HEK293 (cell line): ENCODE data around the gene BPIFB2.

Experiments
- CTCF ChIP-seq: fragments of 450-650 bp; formaldehyde crosslinking; IDR thresholded peaks from 2 replicates; pipeline ENCODE4 v1.5.1; 2016; ENCODE audit warnings: missing biosample characterization, missing genetic modification characterization
- KLF10 ChIP-seq: fragments of 450-650 bp; IDR thresholded peaks from 2 replicates; pipeline ENCODE4 v1.5.1; 2018; ENCODE audit warnings: missing biosample characterization, mild to moderate bottlenecking, missing genetic modification characterization
- MYNN ChIP-seq: fragments of 450-650 bp; formaldehyde crosslinking; IDR thresholded peaks from 2 replicates; pipeline ENCODE4 v1.5.1; 2016; ENCODE audit warnings: missing biosample characterization, missing genetic modification characterization, borderline replicate concordance
- RBAK ChIP-seq: fragments of 450-650 bp; formaldehyde crosslinking; IDR thresholded peaks from 2 replicates; pipeline ENCODE4 v1.5.1; 2016; ENCODE audit warnings: missing biosample characterization, missing genetic modification characterization
- SP7 ChIP-seq: fragments of 450-650 bp; formaldehyde crosslinking; IDR thresholded peaks from 2 replicates; pipeline ENCODE4 v1.5.1; 2016; ENCODE audit warnings: missing biosample characterization, missing genetic modification characterization
- TCF7L2 ChIP-seq: IDR thresholded peaks from 2 replicates; pipeline ENCODE4 v1.6.1; 2011; ENCODE audit warnings: low read depth, mild to moderate bottlenecking, inconsistent platforms, low read length, moderate library complexity, borderline replicate concordance
- YY1 ChIP-seq: fragments of 450-650 bp; formaldehyde crosslinking; IDR thresholded peaks from 2 replicates; pipeline ENCODE4 v1.5.1; 2018; ENCODE audit warnings: missing biosample characterization, missing genetic modification characterization
- ZNF169 ChIP-seq: fragments of 450-650 bp; formaldehyde crosslinking; IDR thresholded peaks from 2 replicates; pipeline ENCODE4 v1.5.1; 2016; ENCODE audit warnings: missing biosample characterization, missing genetic modification characterization
- ZNF184 ChIP-seq: fragments of 450-650 bp; IDR thresholded peaks from 2 replicates; pipeline ENCODE4 v1.5.1; 2018; ENCODE audit warnings: missing biosample characterization, mild to moderate bottlenecking, missing genetic modification characterization
- ZNF292 ChIP-seq: fragments of 450-650 bp; formaldehyde crosslinking; IDR thresholded peaks from 2 replicates; pipeline ENCODE4 v1.5.1; 2016; ENCODE audit warnings: low read depth, missing biosample characterization, missing genetic modification characterization, borderline replicate concordance
- ZNF354C ChIP-seq: fragments of 450-650 bp; formaldehyde crosslinking; IDR thresholded peaks from 2 replicates; pipeline ENCODE4 v1.5.1; 2016; ENCODE audit warnings: missing biosample characterization, missing genetic modification characterization, low read depth, borderline replicate concordance

- TF ChIP-seq RBAK (tag by site-specific recombination) (no peak), CTCF (tag by site-specific recombination) (no peak), ZNF169 (no peak), MYNN (tag by site-specific recombination) (no peak), KLF10 (no peak), ZNF184 (no peak), SP7 (tag by site-specific recombination) (no peak), TCF7L2 (no peak), ZNF292 (no peak), YY1 (tag by site-specific recombination) (no peak), ZNF354C (tag by site-specific recombination) (no peak)
Observed at GRCh38 chr20:33046412-33046811, 38.9 kb downstream of the BPIFB2 start.
